ENCODE results near the gene UBTF.

UBTF gene

GRCh38 chr17:44220213-44221083 is 973 bp upstream of the UBTF start:
- Histone ChIP-seq H3K9me3 (ENCODE audit: insufficient read depth, low read depth, low read length) (no peaks in the 10 kb centered on the region), H3K27ac (ENCODE audit: low read depth, low read length) (peak overlapping the region; percentile 97), H3K9ac (ENCODE audit: low read depth, low read length) (peak overlapping the region; percentile 98), H3K4me3 (ENCODE audit: low read length) (peak overlapping the region; percentile 82), H3K4me1 (ENCODE audit: insufficient read depth, low read length) (peaks cover 12% of the 10 kb centered on the region), H3K27me3 (ENCODE audit: insufficient read depth, low read length) (no peaks in the 10 kb centered on the region; the same call in 1 of the 2 replicates), H3K36me3 (ENCODE audit: insufficient read depth, low read length) (peaks cover 18% of the 10 kb centered on the region)
- WGBS = under 1% methylated on average over 104 of the region's 108 CpGs

GRCh38 chr17:44219108-44219615 is 313 bp downstream of the UBTF start:
- H3K36me3 ChIP-seq (ENCODE audit: insufficient read depth, low read length) = peaks cover 31% of the 10 kb centered on the region
- peak overlapping the region; percentile 97 for H3K27ac ChIP-seq (ENCODE audit: low read depth, low read length)
- H3K4me1 ChIP-seq (ENCODE audit: insufficient read depth, low read length) = peaks cover 12% of the 10 kb centered on the region
- H3K27me3 ChIP-seq (ENCODE audit: insufficient read depth, low read length) = no peaks in the 10 kb centered on the region; the same call in 1 of the 2 replicates
- H3K9ac ChIP-seq (ENCODE audit: low read depth, low read length) = peak overlapping the region; percentile 98
- under 1% methylated on average over 73 of the region's 73 CpGs for WGBS
- H3K4me3 ChIP-seq (ENCODE audit: low read length) = peak overlapping the region; percentile 82
- no peaks in the 10 kb centered on the region for H3K9me3 ChIP-seq (ENCODE audit: insufficient read depth, low read depth, low read length)

- Histone ChIP-seq H3K9ac (ENCODE audit: low read depth, low read length) (peak overlapping the region; percentile 98), H3K4me3 (ENCODE audit: low read length) (peak overlapping the region; percentile 82), H3K4me1 (ENCODE audit: insufficient read depth, low read length) (peaks cover 12% of the 10 kb centered on the region), H3K27ac (ENCODE audit: low read depth, low read length) (peak overlapping the region; percentile 97), H3K9me3 (ENCODE audit: insufficient read depth, low read depth, low read length) (no peaks in the 10 kb centered on the region), H3K27me3 (ENCODE audit: insufficient read depth, low read length) (no peaks in the 10 kb centered on the region; the same call in 1 of the 2 replicates), H3K36me3 (ENCODE audit: insufficient read depth, low read length) (peaks cover 38% of the 10 kb centered on the region)
- under 1% methylated on average over 69 of the region's 89 CpGs for WGBS
These were observed 949 bp downstream of the UBTF start for GRCh38 chr17:44218344-44219107.

- 20% methylated on average over 10 of the region's 10 CpGs for WGBS
- H3K9ac ChIP-seq (ENCODE audit: low read depth, low read length) = peak overlapping the region; percentile 85
- H3K27ac ChIP-seq (ENCODE audit: low read depth, low read length) = peak overlapping the region; percentile 97
- no peaks in the 10 kb centered on the region for H3K9me3 ChIP-seq (ENCODE audit: insufficient read depth, low read depth, low read length)
- H3K27me3 ChIP-seq (ENCODE audit: insufficient read depth, low read length) = no peaks in the 10 kb centered on the region; the same call in 1 of the 2 replicates
- H3K36me3 ChIP-seq (ENCODE audit: insufficient read depth, low read length) = peaks cover 44% of the 10 kb centered on the region
- H3K4me1 ChIP-seq (ENCODE audit: insufficient read depth, low read length) = peaks cover 9% of the 10 kb centered on the region
- peak overlapping the region; percentile 82 for H3K4me3 ChIP-seq (ENCODE audit: low read length)
These were observed 1.6 kb downstream of the UBTF start for GRCh38 chr17:44217738-44218343.

- H3K36me3 ChIP-seq (ENCODE audit: insufficient read depth, low read length) = peaks cover 49% of the 10 kb centered on the region
- no peak overlapping the region for H3K9ac ChIP-seq (ENCODE audit: low read depth, low read length)
- 91% methylated on average over 5 of the region's 5 CpGs for WGBS
- no peaks in the 10 kb centered on the region for H3K27me3 ChIP-seq (ENCODE audit: insufficient read depth, low read length)
- no peak overlapping the region for H3K4me3 ChIP-seq (ENCODE audit: low read length)
- no peaks in the 10 kb centered on the region for H3K9me3 ChIP-seq (ENCODE audit: insufficient read depth, low read depth, low read length)
- H3K4me1 ChIP-seq (ENCODE audit: insufficient read depth, low read length) = peaks cover 5% of the 10 kb centered on the region; the same call in 1 of the 2 replicates
- H3K27ac ChIP-seq (ENCODE audit: low read depth, low read length) = no peak overlapping the region
These were observed 2.8 kb downstream of the UBTF start for GRCh38 chr17:44216694-44217093.

GRCh38 chr17:44216173-44216572 is 3.3 kb downstream of the UBTF start:
- no peaks in the 10 kb centered on the region for H3K27me3 ChIP-seq (ENCODE audit: insufficient read depth, low read length)
- no peaks in the 10 kb centered on the region for H3K9me3 ChIP-seq (ENCODE audit: insufficient read depth, low read depth, low read length)
- peaks cover 5% of the 10 kb centered on the region; the same call in 1 of the 2 replicates for H3K4me1 ChIP-seq (ENCODE audit: insufficient read depth, low read length)
- no peak overlapping the region for H3K4me3 ChIP-seq (ENCODE audit: low read length)
- no peak overlapping the region for H3K27ac ChIP-seq (ENCODE audit: low read depth, low read length)
- H3K36me3 ChIP-seq (ENCODE audit: insufficient read depth, low read length) = peaks cover 54% of the 10 kb centered on the region
- H3K9ac ChIP-seq (ENCODE audit: low read depth, low read length) = no peak overlapping the region
- WGBS = 90% methylated on average over 4 of the region's 5 CpGs

- H3K9me3 ChIP-seq (ENCODE audit: insufficient read depth, low read depth, low read length) = no peaks in the 10 kb centered on the region
- no peak overlapping the region for H3K4me3 ChIP-seq (ENCODE audit: low read length)
- no peak overlapping the region for H3K9ac ChIP-seq (ENCODE audit: low read depth, low read length)
- peaks cover 5% of the 10 kb centered on the region; the same call in 1 of the 2 replicates for H3K4me1 ChIP-seq (ENCODE audit: insufficient read depth, low read length)
- H3K27ac ChIP-seq (ENCODE audit: low read depth, low read length) = no peak overlapping the region
- H3K36me3 ChIP-seq (ENCODE audit: insufficient read depth, low read length) = peaks cover 61% of the 10 kb centered on the region
- WGBS = 93% methylated on average over 6 of the region's 6 CpGs
- H3K27me3 ChIP-seq (ENCODE audit: insufficient read depth, low read length) = no peaks in the 10 kb centered on the region
These were observed 4.6 kb downstream of the UBTF start for GRCh38 chr17:44214896-44215295.

- Histone ChIP-seq H3K9me3 (ENCODE audit: insufficient read depth, low read depth, low read length) (no peaks in the 10 kb centered on the region), H3K36me3 (ENCODE audit: insufficient read depth, low read length) (peaks cover 68% of the 10 kb centered on the region), H3K4me3 (ENCODE audit: low read length) (no peak overlapping the region), H3K4me1 (ENCODE audit: insufficient read depth, low read length) (peaks cover 5% of the 10 kb centered on the region; the same call in 1 of the 2 replicates), H3K27ac (ENCODE audit: low read depth, low read length) (no peak overlapping the region), H3K9ac (ENCODE audit: low read depth, low read length) (no peak overlapping the region), H3K27me3 (ENCODE audit: insufficient read depth, low read length) (no peaks in the 10 kb centered on the region)
- WGBS = 97% methylated on average over 1 of the region's 1 CpG
These were observed 5.3 kb downstream of the UBTF start for GRCh38 chr17:44214230-44214494.

GRCh38 chr17:44213403-44214229 is 5.9 kb downstream of the UBTF start:
- H3K4me3 ChIP-seq (ENCODE audit: low read length) = no peak overlapping the region
- H3K36me3 ChIP-seq (ENCODE audit: insufficient read depth, low read length) = peaks cover 74% of the 10 kb centered on the region
- H3K9ac ChIP-seq (ENCODE audit: low read depth, low read length) = no peak overlapping the region
- H3K4me1 ChIP-seq (ENCODE audit: insufficient read depth, low read length) = peaks cover 5% of the 10 kb centered on the region; the same call in 1 of the 2 replicates
- 94% methylated on average over 15 of the region's 15 CpGs for WGBS
- no peaks in the 10 kb centered on the region for H3K9me3 ChIP-seq (ENCODE audit: insufficient read depth, low read depth, low read length)
- H3K27me3 ChIP-seq (ENCODE audit: insufficient read depth, low read length) = no peaks in the 10 kb centered on the region
- no peak overlapping the region for H3K27ac ChIP-seq (ENCODE audit: low read depth, low read length)
